ENCODE data around the gene TIE1.
A peak's percentile ranks its signal among the peaks of the same experiment; 100 is the strongest.

TIE1 gene

GRCh38 chr1:43296207-43296606 lies 4.6 kb upstream of the TIE1 start:
- Histone ChIP-seq H3K9me3 (ENCODE audit: control insufficient read depth, low read length) (no peaks in the 10 kb centered on the region), H3K27ac (ENCODE audit: low read depth, low read length, severe bottlenecking) (no peak overlapping the region), H3K4me3 (ENCODE audit: extremely low read depth, insufficient read depth, low read length, poor library complexity, severe bottlenecking) (no peak overlapping the region), H3K36me3 (ENCODE audit: control insufficient read depth, insufficient read depth, low read length) (no peaks in the 10 kb centered on the region), H3K4me1 (ENCODE audit: control insufficient read depth, insufficient read depth, low read length, poor library complexity, severe bottlenecking) (peaks cover 6% of the 10 kb centered on the region)
- no CpG with 5 or more reads among the region's 1 CpG for WGBS, 2 experiments (ENCODE audit: insufficient coverage in 2 of 2)

GRCh38 chr1:43298055-43298454 lies 2.7 kb upstream of the TIE1 start:
- no CpG with 5 or more reads among the region's 1 CpG for whole genome bisulfite sequencing, 2 experiments (ENCODE audit: insufficient coverage in 2 of 2)
- peaks cover 6% of the 10 kb centered on the region for H3K4me1 ChIP-seq (ENCODE audit: control insufficient read depth, insufficient read depth, low read length, poor library complexity, severe bottlenecking)
- H3K36me3 ChIP-seq (ENCODE audit: control insufficient read depth, insufficient read depth, low read length), result no peaks in the 10 kb centered on the region
- no peak overlapping the region for H3K4me3 ChIP-seq (ENCODE audit: extremely low read depth, insufficient read depth, low read length, poor library complexity, severe bottlenecking)
- no peak overlapping the region for H3K27ac ChIP-seq (ENCODE audit: low read depth, low read length, severe bottlenecking)
- H3K9me3 ChIP-seq (ENCODE audit: control insufficient read depth, low read length), result no peaks in the 10 kb centered on the region

GRCh38 chr1:43299101-43299500 lies 1.7 kb upstream of the TIE1 start:
- no peak overlapping the region for H3K27ac ChIP-seq (ENCODE audit: low read depth, low read length, severe bottlenecking)
- H3K9me3 ChIP-seq (ENCODE audit: control insufficient read depth, low read length), result no peaks in the 10 kb centered on the region
- H3K36me3 ChIP-seq (ENCODE audit: control insufficient read depth, insufficient read depth, low read length), result no peaks in the 10 kb centered on the region
- H3K4me3 ChIP-seq (ENCODE audit: extremely low read depth, insufficient read depth, low read length, poor library complexity, severe bottlenecking), result no peak overlapping the region
- H3K4me1 ChIP-seq (ENCODE audit: control insufficient read depth, insufficient read depth, low read length, poor library complexity, severe bottlenecking), result peaks cover 4% of the 10 kb centered on the region

GRCh38 chr1:43302201-43302600 lies 1.4 kb downstream of the TIE1 start:
- no peaks in the 10 kb centered on the region for H3K9me3 ChIP-seq (ENCODE audit: control insufficient read depth, low read length)
- H3K36me3 ChIP-seq (ENCODE audit: control insufficient read depth, insufficient read depth, low read length), result no peaks in the 10 kb centered on the region
- WGBS, 2 experiments (ENCODE audit: insufficient coverage in 2 of 2), result 90 to 100% methylated on average over 1 of the region's 1 CpG
- H3K4me1 ChIP-seq (ENCODE audit: control insufficient read depth, insufficient read depth, low read length, poor library complexity, severe bottlenecking), result peaks cover 3% of the 10 kb centered on the region
- peak overlapping the region; percentile 22 for H3K4me3 ChIP-seq (ENCODE audit: extremely low read depth, insufficient read depth, low read length, poor library complexity, severe bottlenecking)
- H3K27ac ChIP-seq (ENCODE audit: low read depth, low read length, severe bottlenecking), result no peak overlapping the region

- WGBS, 2 experiments (ENCODE audit: insufficient coverage in 2 of 2), result 87% methylated on average over 5 to 7 of the region's 7 CpGs
These were observed 2.1 kb downstream of the TIE1 start for GRCh38 chr1:43302721-43303470.

GRCh38 chr1:43303471-43304313 lies 2.9 kb downstream of the TIE1 start:
- Histone ChIP-seq H3K36me3 (ENCODE audit: control insufficient read depth, insufficient read depth, low read length) (no peaks in the 10 kb centered on the region), H3K4me3 (ENCODE audit: extremely low read depth, insufficient read depth, low read length, poor library complexity, severe bottlenecking) (no peak overlapping the region), H3K27ac (ENCODE audit: low read depth, low read length, severe bottlenecking) (no peak overlapping the region), H3K9me3 (ENCODE audit: control insufficient read depth, low read length) (no peaks in the 10 kb centered on the region), H3K4me1 (ENCODE audit: control insufficient read depth, insufficient read depth, low read length, poor library complexity, severe bottlenecking) (peaks cover 3% of the 10 kb centered on the region)
- 88 to 94% methylated on average over 5 to 6 of the region's 8 CpGs for WGBS, 2 experiments (ENCODE audit: insufficient coverage in 2 of 2)

More at GRCh38 chr1:43302721-43303470, 2.1 kb downstream of the TIE1 start:
- Histone ChIP-seq H3K27ac (ENCODE audit: low read depth, low read length, severe bottlenecking) (no peak overlapping the region), H3K4me1 (ENCODE audit: control insufficient read depth, insufficient read depth, low read length, poor library complexity, severe bottlenecking) (peaks cover 3% of the 10 kb centered on the region), H3K4me3 (ENCODE audit: extremely low read depth, insufficient read depth, low read length, poor library complexity, severe bottlenecking) (no peak overlapping the region), H3K9me3 (ENCODE audit: control insufficient read depth, low read length) (no peaks in the 10 kb centered on the region), H3K36me3 (ENCODE audit: control insufficient read depth, insufficient read depth, low read length) (no peaks in the 10 kb centered on the region)

- H3K9me3 ChIP-seq (ENCODE audit: control insufficient read depth, low read length), result no peaks in the 10 kb centered on the region
These were observed 3.5 kb downstream of the TIE1 start for GRCh38 chr1:43304314-43304681.

GRCh38 chr1:43304771-43305300 lies 4.1 kb downstream of the TIE1 start:
- Histone ChIP-seq H3K4me1 (ENCODE audit: control insufficient read depth, insufficient read depth, low read length, poor library complexity, severe bottlenecking) (peaks cover 3% of the 10 kb centered on the region), H3K9me3 (ENCODE audit: control insufficient read depth, low read length) (no peaks in the 10 kb centered on the region), H3K27ac (ENCODE audit: low read depth, low read length, severe bottlenecking) (no peak overlapping the region), H3K36me3 (ENCODE audit: control insufficient read depth, insufficient read depth, low read length) (no peaks in the 10 kb centered on the region), H3K4me3 (ENCODE audit: extremely low read depth, insufficient read depth, low read length, poor library complexity, severe bottlenecking) (no peak overlapping the region)
- 96 to 98% methylated on average over 41 to 45 of the region's 46 CpGs for WGBS, 2 experiments (ENCODE audit: insufficient coverage in 2 of 2)

More at GRCh38 chr1:43304314-43304681, 3.5 kb downstream of the TIE1 start:
- WGBS, 2 experiments (ENCODE audit: insufficient coverage in 2 of 2), result 82% methylated on average over 8 of the region's 8 CpGs
- H3K27ac ChIP-seq (ENCODE audit: low read depth, low read length, severe bottlenecking), result no peak overlapping the region
- no peaks in the 10 kb centered on the region for H3K36me3 ChIP-seq (ENCODE audit: control insufficient read depth, insufficient read depth, low read length)
- H3K4me1 ChIP-seq (ENCODE audit: control insufficient read depth, insufficient read depth, low read length, poor library complexity, severe bottlenecking), result peaks cover 3% of the 10 kb centered on the region
- H3K4me3 ChIP-seq (ENCODE audit: extremely low read depth, insufficient read depth, low read length, poor library complexity, severe bottlenecking), result no peak overlapping the region

- Histone ChIP-seq H3K36me3 (ENCODE audit: control insufficient read depth, insufficient read depth, low read length) (no peaks in the 10 kb centered on the region), H3K27ac (ENCODE audit: low read depth, low read length, severe bottlenecking) (no peak overlapping the region), H3K4me3 (ENCODE audit: extremely low read depth, insufficient read depth, low read length, poor library complexity, severe bottlenecking) (no peak overlapping the region), H3K9me3 (ENCODE audit: control insufficient read depth, low read length) (no peaks in the 10 kb centered on the region), H3K4me1 (ENCODE audit: control insufficient read depth, insufficient read depth, low read length, poor library complexity, severe bottlenecking) (no peaks in the 10 kb centered on the region)
- WGBS, 2 experiments (ENCODE audit: insufficient coverage in 2 of 2), result 94% methylated on average over 2 to 3 of the region's 3 CpGs
These were observed 4.7 kb downstream of the TIE1 start for GRCh38 chr1:43305461-43305860.

GRCh38 chr1:43305926-43306687 lies 5.3 kb downstream of the TIE1 start:
- Histone ChIP-seq H3K9me3 (ENCODE audit: control insufficient read depth, low read length) (no peaks in the 10 kb centered on the region), H3K4me1 (ENCODE audit: control insufficient read depth, insufficient read depth, low read length, poor library complexity, severe bottlenecking) (no peaks in the 10 kb centered on the region), H3K4me3 (ENCODE audit: extremely low read depth, insufficient read depth, low read length, poor library complexity, severe bottlenecking) (no peak overlapping the region), H3K27ac (ENCODE audit: low read depth, low read length, severe bottlenecking) (no peak overlapping the region), H3K36me3 (ENCODE audit: control insufficient read depth, insufficient read depth, low read length) (no peaks in the 10 kb centered on the region)
- WGBS, 2 experiments (ENCODE audit: insufficient coverage in 2 of 2), result 93 to 94% methylated on average over 5 to 6 of the region's 6 CpGs

All from mesodermal cell (in vitro differentiated cells).